HG03354 (cell line): ENCODE measurements around the gene RAB26.
"Not testable (repeated sequence)": the region's sequence is repeated elsewhere in the genome, so short reads cannot be mapped to it uniquely, and the experiment has no call there.

Experiments
- ATAC-seq: cut with Tn5 transposase; IDR thresholded peaks from one replicate; pipeline ENCODE4 v1.9.1; 2021; ENCODE audit warnings: mild to moderate bottlenecking; ENCODE audit not compliant: unreplicated experiment, poor library complexity, severe bottlenecking

The RAB26 gene

DNA sequence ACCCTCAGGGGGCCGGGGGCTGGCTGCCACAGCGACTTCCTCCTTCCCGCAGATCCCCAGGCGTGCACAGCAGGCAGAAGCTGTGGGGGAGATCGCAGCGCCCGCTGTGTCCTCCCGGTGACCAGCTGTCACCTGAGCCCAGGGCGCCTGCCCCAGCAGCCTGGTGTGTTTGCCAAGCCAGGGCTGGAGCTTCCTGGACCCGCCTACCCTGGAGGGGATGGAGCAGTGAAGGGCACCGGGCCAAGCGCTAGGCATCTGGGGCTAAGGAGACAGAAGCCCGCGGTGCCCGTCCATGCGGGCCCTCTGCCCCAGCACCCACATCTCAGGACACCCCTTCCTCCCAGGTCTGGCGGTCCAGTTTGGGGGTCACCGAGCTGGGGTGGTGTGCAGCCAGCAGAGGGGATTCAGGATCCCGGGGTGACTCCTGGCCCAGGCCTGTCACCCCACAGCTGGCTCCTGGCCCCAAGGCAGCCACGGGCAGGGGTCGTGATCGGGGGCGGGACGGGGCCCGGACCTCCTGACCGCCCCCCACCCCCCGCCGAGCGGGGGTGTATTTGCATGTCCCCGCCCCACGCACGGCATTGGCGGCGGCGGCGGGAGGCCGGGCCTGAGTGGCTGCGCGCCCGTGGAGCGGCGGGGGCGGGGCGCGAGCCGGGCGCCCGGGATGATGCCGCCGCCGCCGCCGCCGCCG, at the start of gene RAB26:
TSS of gene RAB26 (plus strand) at position 645 of the 691 bp plus-strand sequence. CDS start 159 bp downstream, outside the sequence.
- ATAC-seq = peak; percentile 48

DNA sequence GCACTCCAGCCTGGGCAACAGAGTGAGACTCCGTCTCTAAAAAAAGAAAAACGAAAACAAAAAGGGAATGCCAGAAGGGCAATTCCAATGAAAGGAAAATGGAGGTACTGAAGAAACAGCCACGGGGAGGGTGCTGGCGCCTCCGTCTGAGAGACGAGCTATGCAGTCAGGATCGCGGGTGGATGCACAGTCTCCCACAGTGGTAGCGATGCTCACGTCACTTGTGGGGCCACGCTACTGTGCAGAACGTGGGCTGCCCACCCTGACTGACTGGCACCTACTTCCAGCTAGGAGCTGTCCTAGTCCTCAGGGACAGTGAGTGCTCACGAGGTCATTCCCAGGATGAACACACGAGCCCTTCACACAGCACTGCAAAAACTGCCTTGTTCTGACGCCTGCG, 46.8 kb upstream of the RAB26 start:
- ATAC-seq = not testable (repeated sequence)

DNA sequence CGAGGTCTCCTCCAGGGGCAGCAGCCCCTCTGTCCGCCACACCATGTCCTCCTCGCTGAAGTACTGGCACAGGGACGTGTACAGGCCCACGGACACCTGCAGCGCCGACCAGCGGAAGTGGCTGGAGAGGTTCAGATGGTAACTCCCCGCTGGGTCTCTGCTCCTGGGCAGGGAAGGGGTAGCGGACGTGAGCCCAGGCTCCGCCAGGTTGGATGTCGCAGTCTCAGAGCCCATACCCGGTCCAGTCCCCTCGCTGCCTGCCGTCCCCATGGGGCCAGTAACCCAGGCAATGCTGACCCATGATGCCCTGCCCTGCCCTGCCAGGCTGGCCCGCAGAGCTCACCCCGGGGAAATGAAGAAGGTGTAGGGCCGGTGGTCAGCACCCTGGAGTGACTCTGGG, 46.0 kb upstream of the RAB26 start:
- no peak for ATAC-seq

DNA sequence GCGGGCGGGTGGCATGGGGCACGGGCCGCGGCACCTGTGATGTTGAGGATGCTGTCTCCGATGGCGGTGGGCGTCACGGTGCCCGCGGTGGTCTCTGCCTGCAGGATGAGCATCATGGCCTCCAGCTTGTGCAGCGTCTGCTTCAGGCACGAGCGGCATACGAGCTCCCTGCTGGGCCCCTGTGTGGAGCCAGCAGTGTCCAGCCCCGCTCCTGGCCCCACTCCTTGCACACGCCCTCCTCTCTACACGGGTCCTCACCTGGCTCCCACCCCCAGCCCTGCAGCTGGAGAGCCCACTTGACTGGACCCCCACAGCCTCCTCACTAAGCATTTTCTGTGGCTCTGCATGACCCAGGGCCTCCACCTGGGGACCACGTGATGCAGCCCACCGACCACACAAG, 44.0 kb upstream of the RAB26 start:
- not testable (repeated sequence) for ATAC-seq

DNA sequence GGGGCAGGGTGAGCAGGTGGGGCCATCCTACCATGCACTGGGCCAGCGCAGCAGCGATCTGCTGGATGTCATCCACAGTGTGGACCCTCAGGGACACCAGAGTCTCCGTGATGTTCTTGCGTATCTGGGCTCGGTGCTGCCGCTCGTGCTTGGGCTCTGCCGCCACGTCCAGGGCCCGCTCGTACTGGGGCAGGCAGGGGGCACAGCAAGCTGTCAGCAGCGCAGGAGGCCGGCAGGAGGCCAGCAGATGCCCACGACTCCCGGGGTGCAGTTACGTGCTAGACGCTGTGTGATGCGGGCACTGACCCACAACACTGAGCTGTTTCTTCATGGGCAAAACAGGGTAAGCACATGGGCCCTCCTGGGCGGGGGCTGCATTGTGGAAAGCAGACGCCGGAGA, 43.1 kb upstream of the RAB26 start:
- ATAC-seq = not testable (repeated sequence)

DNA sequence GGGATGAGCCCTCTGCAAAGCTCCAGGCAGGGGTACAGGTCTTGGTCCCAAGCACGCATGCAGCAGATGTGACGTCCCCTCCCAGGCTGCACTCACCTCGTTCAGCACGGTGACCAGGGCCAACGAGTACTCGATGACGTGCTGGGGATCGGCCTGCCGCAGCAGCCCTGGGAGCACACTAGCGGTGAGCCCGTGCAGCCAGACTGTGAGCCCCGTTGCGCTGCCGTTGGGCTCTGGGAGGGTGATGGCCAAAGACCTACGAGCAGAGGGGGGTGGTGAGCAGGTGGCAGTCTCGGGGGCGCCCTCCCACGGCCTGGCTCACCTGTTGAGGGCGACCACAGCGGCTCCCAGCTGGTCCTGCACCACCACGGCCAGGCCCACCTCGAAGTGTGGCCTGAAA, 42.7 kb upstream of the RAB26 start:
- ATAC-seq = not testable (repeated sequence)

GRCh38 chr16:2106211-2106610, 42.2 kb upstream of the RAB26 start:
- not testable (repeated sequence) for ATAC-seq

GRCh38 chr16:2107121-2107790, 41.2 kb upstream of the RAB26 start:
- ATAC-seq = not testable (repeated sequence)

GRCh38 chr16:2107791-2108125, 40.7 kb upstream of the RAB26 start:
- not testable (repeated sequence) for ATAC-seq

DNA sequence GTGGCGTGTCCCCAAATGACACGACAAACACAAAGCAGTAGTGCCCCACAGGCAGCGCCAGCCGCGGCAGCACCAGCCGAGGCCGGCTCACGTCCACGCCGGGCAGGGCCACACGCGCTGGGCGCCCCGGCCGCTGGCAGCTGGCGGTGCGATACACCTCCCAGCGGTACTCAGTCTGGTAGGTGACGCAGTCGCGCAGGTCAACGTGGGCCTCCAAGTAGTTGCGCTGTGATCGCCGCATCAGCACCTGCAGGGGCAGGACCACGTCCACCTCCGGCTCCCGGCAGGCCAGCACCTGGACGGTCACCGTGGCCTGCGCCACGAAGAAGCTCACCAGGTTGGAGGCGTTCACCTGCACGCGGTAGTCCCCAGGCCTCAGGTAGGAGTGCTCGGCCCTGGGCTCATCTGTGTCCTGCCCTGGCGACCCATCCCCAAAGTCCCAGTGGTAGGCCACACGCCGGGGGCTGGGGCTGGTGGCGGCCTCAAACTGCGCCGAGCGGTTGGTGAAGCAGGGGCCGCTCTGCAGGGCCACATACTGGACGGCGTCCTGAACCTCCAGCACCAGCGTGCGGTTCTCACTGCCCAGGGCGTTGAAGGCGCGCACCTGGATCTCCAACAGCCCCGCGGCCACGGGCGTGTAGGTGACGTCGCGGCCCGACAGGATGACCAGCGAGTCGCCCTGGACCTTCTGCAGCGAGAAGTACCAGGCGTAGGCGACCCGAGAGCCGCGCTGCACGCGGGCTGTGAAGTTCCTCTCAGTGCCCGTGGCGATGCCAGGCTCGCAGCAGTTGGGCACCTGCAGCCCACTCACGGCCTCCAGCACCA, 39.8 kb upstream of the RAB26 start:
- not testable (repeated sequence) for ATAC-seq

- ATAC-seq = not testable (repeated sequence)
Observed at GRCh38 chr16:2109271-2109580, 39.2 kb upstream of the RAB26 start.

DNA sequence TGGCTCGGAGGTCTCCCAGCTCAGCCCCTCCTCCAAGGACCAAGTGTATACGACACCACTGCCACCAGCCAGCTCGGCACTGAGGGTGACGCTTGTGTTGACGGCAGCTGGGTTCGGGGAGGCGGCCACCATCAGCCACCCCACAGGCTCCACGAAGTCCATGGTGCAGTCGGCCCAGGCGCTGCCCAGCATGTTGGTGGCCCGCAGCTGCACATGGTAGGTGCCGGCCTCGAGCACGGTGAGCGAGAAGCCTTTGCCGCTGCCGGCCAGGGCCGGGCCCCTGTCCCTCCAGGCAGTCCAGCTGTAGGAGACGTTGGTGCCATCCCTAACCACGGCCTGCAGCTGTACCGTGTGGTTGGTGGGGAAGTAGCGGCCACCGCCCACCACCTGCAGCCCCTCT, 38.6 kb upstream of the RAB26 start:
- ATAC-seq = not testable (repeated sequence)

GRCh38 chr16:2110332-2111008, 38.0 kb upstream of the RAB26 start:
- ATAC-seq = not testable (repeated sequence)

DNA sequence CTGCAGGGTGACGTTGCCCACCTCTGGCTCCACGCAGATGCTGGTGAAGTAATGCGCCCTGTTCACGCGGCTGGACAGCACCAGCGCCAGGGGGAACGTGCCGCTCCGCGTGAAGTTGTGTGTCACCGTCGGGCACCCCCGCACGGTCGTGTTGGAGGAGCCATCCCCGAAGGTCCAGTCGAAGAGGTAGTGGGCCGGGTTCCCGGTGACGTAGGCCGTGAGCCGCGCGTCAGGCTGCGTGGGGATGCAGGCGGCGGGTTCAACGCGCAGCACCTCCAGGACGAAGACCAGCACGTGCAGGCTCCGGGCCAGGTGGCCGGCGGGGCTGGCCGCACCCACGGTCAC, 37.4 kb upstream of the RAB26 start:
- not testable (repeated sequence) for ATAC-seq

DNA sequence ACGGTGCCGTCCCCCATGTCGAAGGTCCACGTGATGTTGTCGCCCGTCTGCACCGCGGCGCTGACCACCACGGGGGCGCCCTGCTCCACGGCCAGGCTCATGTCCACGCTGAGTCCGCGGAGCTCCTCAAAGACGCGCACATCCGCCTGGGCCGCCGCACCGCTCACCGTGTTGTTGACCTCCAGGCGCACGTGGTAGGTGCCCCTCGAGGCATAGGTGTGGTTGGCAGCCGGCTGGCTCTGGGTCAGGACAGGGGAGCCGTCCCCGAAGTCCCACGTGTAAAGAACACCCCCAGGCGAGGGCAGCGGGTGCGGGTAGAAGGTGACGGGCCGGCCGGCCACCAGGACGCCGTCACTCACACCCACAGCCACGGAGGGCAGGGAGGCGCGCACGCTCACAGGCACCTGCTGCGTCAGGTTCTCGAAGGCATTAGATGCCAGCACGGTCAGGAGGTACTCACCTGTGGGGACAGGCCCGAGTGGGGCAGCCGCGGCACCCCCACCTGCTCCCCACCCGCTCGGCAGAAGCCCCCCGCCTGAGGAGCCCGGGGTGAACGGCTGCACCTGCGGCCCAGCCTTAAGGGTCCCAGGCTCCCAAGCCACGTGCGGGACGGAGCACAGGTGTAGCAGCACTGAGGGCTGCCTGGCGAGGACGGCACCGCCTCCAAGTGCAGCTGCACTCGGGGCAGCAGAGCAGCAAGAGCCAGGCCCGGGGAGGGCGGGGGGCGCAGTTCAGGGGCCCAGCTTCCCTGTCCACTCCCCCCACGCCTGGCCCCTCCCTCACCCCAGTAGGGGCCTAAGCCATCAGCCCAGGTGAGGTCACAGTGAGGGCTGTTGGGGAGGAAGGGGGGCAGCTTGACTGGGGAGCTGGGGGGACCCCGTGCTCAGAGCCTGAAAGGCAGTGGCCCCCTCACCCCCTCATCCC, 36.8 kb upstream of the RAB26 start:
- ATAC-seq = not testable (repeated sequence)

DNA sequence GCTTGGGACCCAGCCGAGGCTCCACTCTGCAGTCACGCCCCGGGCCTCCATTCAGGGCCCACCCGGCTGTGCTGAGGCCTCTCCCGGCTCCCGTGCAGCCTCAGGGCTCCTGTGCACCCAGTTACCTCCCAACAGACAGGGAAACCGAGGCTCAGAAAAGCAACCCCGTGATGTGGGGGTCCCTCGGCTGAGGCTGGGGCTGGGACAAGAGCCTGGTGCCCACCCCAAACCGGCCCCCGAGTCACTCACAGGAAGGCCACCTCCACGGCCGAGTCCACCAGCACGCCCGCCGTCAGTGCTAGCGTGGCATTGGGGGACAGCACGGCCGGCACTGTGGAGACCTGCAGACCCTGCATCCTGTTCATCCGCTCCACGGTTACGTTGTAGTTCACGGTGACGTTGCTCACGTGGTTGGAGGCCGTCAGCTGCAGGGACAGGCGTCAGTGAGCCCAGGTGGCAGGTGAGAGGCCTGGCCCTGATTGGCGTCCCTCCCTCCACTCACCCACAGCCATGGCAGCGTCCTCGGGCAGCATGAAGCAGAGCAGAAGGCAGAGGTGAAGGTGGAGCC, 35.8 kb upstream of the RAB26 start:
- not testable (repeated sequence) for ATAC-seq

DNA sequence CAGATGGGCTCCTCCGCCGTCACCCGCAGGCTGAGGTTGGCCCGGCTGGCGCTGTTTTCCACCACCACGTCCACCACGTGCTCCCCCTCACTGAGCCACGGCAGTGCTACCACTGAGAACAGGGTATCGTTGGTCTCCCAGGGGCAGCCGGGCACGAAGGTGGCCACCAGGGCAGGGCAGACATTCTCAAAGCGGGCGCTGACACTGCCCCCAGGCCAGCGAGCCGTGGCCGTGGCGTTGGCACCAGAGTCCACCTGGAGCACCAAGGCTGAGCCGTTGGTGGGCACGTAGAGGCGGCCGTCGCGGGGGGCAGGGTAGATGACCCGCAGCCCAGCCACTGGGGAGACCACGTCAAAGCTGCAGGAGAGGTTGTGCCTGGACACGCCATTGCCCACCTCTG, 34.2 kb upstream of the RAB26 start:
- ATAC-seq = not testable (repeated sequence)

DNA sequence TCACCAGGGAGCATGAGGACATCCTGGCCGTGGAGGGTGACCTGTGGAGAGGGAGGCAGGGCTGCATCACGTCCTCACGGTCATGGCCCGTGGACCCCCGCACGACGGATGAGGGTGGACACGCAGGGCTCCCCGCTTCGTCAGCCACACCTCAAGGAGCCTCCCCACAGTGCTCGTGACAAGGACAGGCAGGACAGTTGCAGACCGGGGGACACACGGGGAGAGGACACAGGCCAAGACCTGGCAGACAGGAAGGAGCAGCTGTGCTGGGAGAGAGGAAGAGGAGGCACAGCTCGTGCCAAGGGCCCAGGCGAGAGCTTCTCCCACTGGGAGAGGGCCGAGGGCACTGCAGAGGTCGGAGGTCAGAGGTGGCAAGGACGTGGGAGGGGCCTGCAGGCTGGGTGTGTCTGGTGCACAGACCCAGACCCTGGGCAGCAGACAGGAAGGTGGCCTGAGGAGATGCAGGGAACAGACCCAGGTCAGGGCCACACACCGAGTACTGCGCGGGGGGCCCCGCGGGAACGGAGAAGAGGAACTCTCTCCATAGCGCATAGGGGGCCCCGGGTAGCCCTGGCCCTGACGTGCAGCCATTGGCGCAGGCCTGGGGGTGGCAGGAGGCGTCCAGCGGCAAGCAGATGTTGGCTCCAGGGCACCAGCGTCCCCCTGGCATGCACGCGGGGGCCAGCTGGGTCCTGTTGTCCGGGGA, 33.4 kb upstream of the RAB26 start:
- not testable (repeated sequence) for ATAC-seq
